ENCODE measurements around the gene INSYN1.
"Not testable (repeated sequence)": the region's sequence is repeated elsewhere in the genome, so short reads cannot be mapped to it uniquely, and the experiment has no call there.

INSYN1 gene

GRCh38 chr15:73710321-73710720 is 42.8 kb downstream of the INSYN1 start:
- DNase-seq = no peak

- no peak for DNase-seq
These were observed 43.5 kb downstream of the INSYN1 start for GRCh38 chr15:73709686-73710085.

- no peak for DNase-seq
These were observed 43.9 kb downstream of the INSYN1 start for GRCh38 chr15:73709241-73709640.

- DNase-seq = no peak
These were observed 44.5 kb downstream of the INSYN1 start for GRCh38 chr15:73708691-73709090.

- DNase-seq = no peak
These were observed 48.1 kb downstream of the INSYN1 start for GRCh38 chr15:73704869-73705645.

- not testable (repeated sequence) for DNase-seq
These were observed 48.8 kb downstream of the INSYN1 start for GRCh38 chr15:73704142-73704868.

GRCh38 chr15:73703601-73704000 is 49.5 kb downstream of the INSYN1 start:
- DNase-seq = not testable (repeated sequence)

- not testable (repeated sequence) for DNase-seq
These were observed 50.6 kb downstream of the INSYN1 start for GRCh38 chr15:73702311-73703239.

GRCh38 chr15:73700041-73700842 is 52.9 kb downstream of the INSYN1 start:
- no peak for DNase-seq

GRCh38 chr15:73699249-73700040 is 53.7 kb downstream of the INSYN1 start:
- no peak for DNase-seq

GRCh38 chr15:73697033-73697467 is 56.1 kb downstream of the INSYN1 start:
- no peak for DNase-seq

GRCh38 chr15:73696641-73697001 is 56.5 kb downstream of the INSYN1 start:
- no peak for DNase-seq

- DNase-seq = no peak
These were observed 57.1 kb downstream of the INSYN1 start for GRCh38 chr15:73695773-73696640.

GRCh38 chr15:73694419-73694818 is 58.7 kb downstream of the INSYN1 start:
- DNase-seq = no peak

- no peak for DNase-seq
These were observed 61.8 kb downstream of the INSYN1 start for GRCh38 chr15:73691396-73691795.

- no peak for DNase-seq
These were observed 64.7 kb downstream of the INSYN1 start for GRCh38 chr15:73688455-73688854.

- no peak for DNase-seq
These were observed 65.8 kb downstream of the INSYN1 start for GRCh38 chr15:73687351-73687750.

GRCh38 chr15:73686781-73687256 is 66.3 kb downstream of the INSYN1 start:
- DNase-seq = no peak

GRCh38 chr15:73685981-73686380 is 67.2 kb downstream of the INSYN1 start:
- no peak for DNase-seq

Data from NCI-H187 treated with DMSO at 0.1 percent for 48 hours (cell line).